ENCODE data around the gene CDC42BPB. TPM values are rescaled to one million over a fixed set of nuclear protein-coding genes. Genes with fewer than 3 reads are reported as not detected.

Gene CDC42BPB
- total RNA-seq, 1 donor from 2014 or later = 116 TPM

GRCh38 chr14:103073876-103074728 is 16.8 kb upstream of the CDC42BPB start:
- no peak overlapping the region for H3K27ac ChIP-seq (ENCODE audit: low read depth, low read length)
- Mint-ChIP-seq H3K4me1 (ENCODE audit: low read depth, unreplicated experiment) (no peaks in the 10 kb centered on the region), H3K36me3 (ENCODE audit: low read depth, unreplicated experiment) (no peaks in the 10 kb centered on the region), H3K4me3 (ENCODE audit: unreplicated experiment) (no peak overlapping the region), H3K9me3 (ENCODE audit: unreplicated experiment) (no peaks in the 10 kb centered on the region), H3K27me3 (ENCODE audit: low read depth, unreplicated experiment) (peaks cover 12% of the 10 kb centered on the region), H3K27ac (ENCODE audit: unreplicated experiment) (no peak overlapping the region)
- no peak overlapping the region for H3K4me3 ChIP-seq (ENCODE audit: insufficient read depth, low read depth, low read length)
- FAIRE-seq = no peak
- no peaks in the 10 kb centered on the region for H3K9me3 ChIP-seq (ENCODE audit: insufficient read depth, low read depth, low read length)
- no peaks in the 10 kb centered on the region for H3K79me2 ChIP-seq (ENCODE audit: insufficient read depth, low read length)
- TF ChIP-seq EZH2 (IDR thresholded peaks at IDR 0.05; ENCODE audit: insufficient read depth, low read length) (no peak), CTCF (IDR thresholded peaks at IDR 0.05; ENCODE audit: insufficient read depth, low read depth, low read length) (no peak)
- no peak overlapping the region for H3K9ac ChIP-seq (ENCODE audit: low read length)
- no peaks in the 10 kb centered on the region for H3K27me3 ChIP-seq (ENCODE audit: insufficient read depth, low read length)
- H4K20me1 ChIP-seq (ENCODE audit: insufficient read depth, low read length) = no peaks in the 10 kb centered on the region
- H3K36me3 ChIP-seq (ENCODE audit: insufficient read depth, low read length) = no peaks in the 10 kb centered on the region
- H3K4me2 ChIP-seq (ENCODE audit: low read length) = no peak overlapping the region
- H3K4me1 ChIP-seq (ENCODE audit: insufficient read depth, low read length) = no peaks in the 10 kb centered on the region
- H2AFZ ChIP-seq (ENCODE audit: low read depth, low read length) = no peak overlapping the region
- no peak for DNase-seq (ENCODE audit: low read depth)

GRCh38 chr14:103073367-103073875 is 16.1 kb upstream of the CDC42BPB start:
- TF ChIP-seq CTCF (IDR thresholded peaks at IDR 0.05; ENCODE audit: insufficient read depth, low read depth, low read length) (no peak), EZH2 (IDR thresholded peaks at IDR 0.05; ENCODE audit: insufficient read depth, low read length) (no peak)
- Mint-ChIP-seq H3K27me3 (ENCODE audit: low read depth, unreplicated experiment) (peaks cover 12% of the 10 kb centered on the region), H3K4me1 (ENCODE audit: low read depth, unreplicated experiment) (no peaks in the 10 kb centered on the region), H3K27ac (ENCODE audit: unreplicated experiment) (no peak overlapping the region), H3K4me3 (ENCODE audit: unreplicated experiment) (no peak overlapping the region), H3K9me3 (ENCODE audit: unreplicated experiment) (no peaks in the 10 kb centered on the region), H3K36me3 (ENCODE audit: low read depth, unreplicated experiment) (no peaks in the 10 kb centered on the region)
- no peaks in the 10 kb centered on the region for H3K79me2 ChIP-seq (ENCODE audit: insufficient read depth, low read length)
- H2AFZ ChIP-seq (ENCODE audit: low read depth, low read length) = no peak overlapping the region
- no peak overlapping the region for H3K4me2 ChIP-seq (ENCODE audit: low read length)
- no peak overlapping the region for H3K27ac ChIP-seq (ENCODE audit: low read depth, low read length)
- H3K4me1 ChIP-seq (ENCODE audit: insufficient read depth, low read length) = no peaks in the 10 kb centered on the region
- FAIRE-seq (no peak), DNase-seq (ENCODE audit: low read depth) (no peak)
- H3K36me3 ChIP-seq (ENCODE audit: insufficient read depth, low read length) = no peaks in the 10 kb centered on the region
- no peaks in the 10 kb centered on the region for H4K20me1 ChIP-seq (ENCODE audit: insufficient read depth, low read length)
- H3K27me3 ChIP-seq (ENCODE audit: insufficient read depth, low read length) = no peaks in the 10 kb centered on the region
- H3K9ac ChIP-seq (ENCODE audit: low read length) = no peak overlapping the region
- H3K4me3 ChIP-seq (ENCODE audit: insufficient read depth, low read depth, low read length) = no peak overlapping the region
- H3K9me3 ChIP-seq (ENCODE audit: insufficient read depth, low read depth, low read length) = no peaks in the 10 kb centered on the region
